ENCODE data around the gene KLF6.

KLF6 gene

GRCh38 chr10:3786295-3787015 is 1.4 kb upstream of the KLF6 start:
- peak overlapping the region; percentile 95 for H3K27ac Mint-ChIP-seq
- peaks cover 8% of the 10 kb centered on the region for H3K9me3 Mint-ChIP-seq
- H3K36me3 Mint-ChIP-seq (ENCODE audit: low read depth) = peaks cover 30% of the 10 kb centered on the region

GRCh38 chr10:3785851-3786271 is 852 bp upstream of the KLF6 start:
- peaks cover 36% of the 10 kb centered on the region for H3K36me3 Mint-ChIP-seq (ENCODE audit: low read depth)
- peak overlapping the region; percentile 95 for H3K4me3 Mint-ChIP-seq
- H3K27ac Mint-ChIP-seq = peak overlapping the region; percentile 95
- H3K9me3 Mint-ChIP-seq = peaks cover 8% of the 10 kb centered on the region
- H3K4me1 Mint-ChIP-seq (ENCODE audit: low read depth) = peaks cover 34% of the 10 kb centered on the region
- no peaks in the 10 kb centered on the region for H3K27me3 Mint-ChIP-seq

More at GRCh38 chr10:3786295-3787015, 1.4 kb upstream of the KLF6 start:
- no peaks in the 10 kb centered on the region for H3K27me3 Mint-ChIP-seq
- peaks cover 31% of the 10 kb centered on the region for H3K4me1 Mint-ChIP-seq (ENCODE audit: low read depth)
- peak overlapping the region; percentile 95 for H3K4me3 Mint-ChIP-seq

GRCh38 chr10:3785251-3785850 is 342 bp upstream of the KLF6 start:
- Mint-ChIP-seq H3K27me3 (no peaks in the 10 kb centered on the region), H3K9me3 (peaks cover 8% of the 10 kb centered on the region), H3K4me3 (peak overlapping the region; percentile 95), H3K36me3 (ENCODE audit: low read depth) (peaks cover 41% of the 10 kb centered on the region), H3K4me1 (ENCODE audit: low read depth) (peaks cover 39% of the 10 kb centered on the region), H3K27ac (peak overlapping the region; percentile 95)

GRCh38 chr10:3783682-3784432 is 1.2 kb downstream of the KLF6 start:
- H3K4me1 Mint-ChIP-seq (ENCODE audit: low read depth) = peaks cover 54% of the 10 kb centered on the region
- peak overlapping the region; percentile 98 for H3K27ac Mint-ChIP-seq
- peaks cover 56% of the 10 kb centered on the region for H3K36me3 Mint-ChIP-seq (ENCODE audit: low read depth)
- H3K4me3 Mint-ChIP-seq = peak overlapping the region; percentile 95
- no peaks in the 10 kb centered on the region for H3K27me3 Mint-ChIP-seq
- H3K9me3 Mint-ChIP-seq = no peaks in the 10 kb centered on the region

- peaks cover 62% of the 10 kb centered on the region for H3K36me3 Mint-ChIP-seq (ENCODE audit: low read depth)
- no peaks in the 10 kb centered on the region for H3K9me3 Mint-ChIP-seq
- peak overlapping the region; percentile 95 for H3K4me3 Mint-ChIP-seq
- H3K27ac Mint-ChIP-seq = peak overlapping the region; percentile 98
- peaks cover 59% of the 10 kb centered on the region for H3K4me1 Mint-ChIP-seq (ENCODE audit: low read depth)
- no peaks in the 10 kb centered on the region for H3K27me3 Mint-ChIP-seq
Measured at GRCh38 chr10:3783316-3783681, 1.7 kb downstream of the KLF6 start.

GRCh38 chr10:3782451-3783315 is 2.3 kb downstream of the KLF6 start:
- H3K27ac Mint-ChIP-seq = peak overlapping the region; percentile 98
- H3K9me3 Mint-ChIP-seq = no peaks in the 10 kb centered on the region
- peak overlapping the region; percentile 95 for H3K4me3 Mint-ChIP-seq
- peaks cover 68% of the 10 kb centered on the region for H3K36me3 Mint-ChIP-seq (ENCODE audit: low read depth)
- peaks cover 66% of the 10 kb centered on the region for H3K4me1 Mint-ChIP-seq (ENCODE audit: low read depth)
- H3K27me3 Mint-ChIP-seq = no peaks in the 10 kb centered on the region

GRCh38 chr10:3782146-3782450 is 2.9 kb downstream of the KLF6 start:
- H3K27me3 Mint-ChIP-seq = no peaks in the 10 kb centered on the region
- H3K4me3 Mint-ChIP-seq = peak overlapping the region; percentile 95
- peaks cover 71% of the 10 kb centered on the region for H3K4me1 Mint-ChIP-seq (ENCODE audit: low read depth)
- H3K36me3 Mint-ChIP-seq (ENCODE audit: low read depth) = peaks cover 73% of the 10 kb centered on the region
- peak overlapping the region; percentile 98 for H3K27ac Mint-ChIP-seq
- no peaks in the 10 kb centered on the region for H3K9me3 Mint-ChIP-seq

- peaks cover 78% of the 10 kb centered on the region for H3K36me3 Mint-ChIP-seq (ENCODE audit: low read depth)
- no peaks in the 10 kb centered on the region for H3K27me3 Mint-ChIP-seq
- peak overlapping the region; percentile 95 for H3K4me3 Mint-ChIP-seq
- peak overlapping the region; percentile 98 for H3K27ac Mint-ChIP-seq
- H3K4me1 Mint-ChIP-seq (ENCODE audit: low read depth) = peaks cover 71% of the 10 kb centered on the region
- H3K9me3 Mint-ChIP-seq = no peaks in the 10 kb centered on the region
Measured at GRCh38 chr10:3781468-3782145, 3.4 kb downstream of the KLF6 start.

- H3K9me3 Mint-ChIP-seq = no peaks in the 10 kb centered on the region
- peaks cover 70% of the 10 kb centered on the region for H3K4me1 Mint-ChIP-seq (ENCODE audit: low read depth)
- H3K4me3 Mint-ChIP-seq = peak overlapping the region; percentile 95
- no peaks in the 10 kb centered on the region for H3K27me3 Mint-ChIP-seq
- peak overlapping the region; percentile 98 for H3K27ac Mint-ChIP-seq
- H3K36me3 Mint-ChIP-seq (ENCODE audit: low read depth) = peaks cover 85% of the 10 kb centered on the region
Measured at GRCh38 chr10:3780771-3781467, 4.1 kb downstream of the KLF6 start.

- Mint-ChIP-seq H3K4me3 (peak overlapping the region; percentile 95), H3K9me3 (no peaks in the 10 kb centered on the region), H3K27me3 (no peaks in the 10 kb centered on the region), H3K4me1 (ENCODE audit: low read depth) (peaks cover 76% of the 10 kb centered on the region), H3K27ac (peak overlapping the region; percentile 98), H3K36me3 (ENCODE audit: low read depth) (peaks cover 92% of the 10 kb centered on the region)
Measured at GRCh38 chr10:3780021-3780770, 4.8 kb downstream of the KLF6 start.

GRCh38 chr10:3779158-3779741 is 5.8 kb downstream of the KLF6 start:
- H3K4me3 Mint-ChIP-seq = peak overlapping the region; percentile 77
- peaks cover 82% of the 10 kb centered on the region for H3K4me1 Mint-ChIP-seq (ENCODE audit: low read depth)
- H3K27ac Mint-ChIP-seq = peak overlapping the region; percentile 98
- H3K9me3 Mint-ChIP-seq = no peaks in the 10 kb centered on the region
- peaks cover 96% of the 10 kb centered on the region for H3K36me3 Mint-ChIP-seq (ENCODE audit: low read depth)
- H3K27me3 Mint-ChIP-seq = no peaks in the 10 kb centered on the region

GRCh38 chr10:3778692-3779157 is 6.3 kb downstream of the KLF6 start:
- H3K9me3 Mint-ChIP-seq = no peaks in the 10 kb centered on the region
- H3K4me3 Mint-ChIP-seq = peak overlapping the region; percentile 77
- peaks cover 92% of the 10 kb centered on the region for H3K36me3 Mint-ChIP-seq (ENCODE audit: low read depth)
- peaks cover 82% of the 10 kb centered on the region for H3K4me1 Mint-ChIP-seq (ENCODE audit: low read depth)
- no peaks in the 10 kb centered on the region for H3K27me3 Mint-ChIP-seq
- H3K27ac Mint-ChIP-seq = peak overlapping the region; percentile 91
